Smooth muscle cell (in vitro differentiated cells): ENCODE data around the gene ARHGAP31. TPM values are rescaled to one million over a fixed set of nuclear protein-coding genes. Genes with fewer than 3 reads are reported as not detected.
A peak's percentile ranks its signal among the peaks of the same experiment; 100 is the strongest.

Experiments
- DNase-seq: peaks from one replicate; lab custom pipeline; 2025; ENCODE audit not compliant: unreplicated experiment; lab: John Stamatoyannopoulos, UW
- H2AFZ ChIP-seq: fragments of 200-600 bp; sonication (generic); 2 replicates; pipeline ENCODE4 v1.6.0; 2016; ENCODE audit warnings: antibody characterized with exemption, low read depth, mild to moderate bottlenecking
- H3F3A ChIP-seq: fragments of 200-600 bp; sonication (generic); 2 replicates; pipeline ENCODE4 v1.6.0; 2017; ENCODE audit warnings: antibody characterized with exemption, low read depth
- H3K27ac ChIP-seq: fragments of 200-600 bp; sonication (generic); 2 replicates; pipeline ENCODE4 v1.5.1; 2016; ENCODE audit warnings: low read depth, mild to moderate bottlenecking
- H3K27me3 ChIP-seq: fragments of 200-600 bp; sonication (generic); 2 replicates; pipeline ENCODE4 v1.6.1; 2016; ENCODE audit warnings: low read depth, mild to moderate bottlenecking
- H3K36me3 ChIP-seq: fragments of 200-600 bp; sonication (generic); 2 replicates; pipeline ENCODE4 v1.5.1; 2016; ENCODE audit warnings: low read depth
- H3K4me1 ChIP-seq: fragments of 200-600 bp; sonication (generic); 2 replicates; pipeline ENCODE4 v1.5.1; 2016; ENCODE audit warnings: low read depth
- H3K4me2 ChIP-seq: fragments of 200-600 bp; sonication (generic); 2 replicates; pipeline ENCODE4 v1.6.0; 2016; ENCODE audit warnings: mild to moderate bottlenecking
- H3K4me3 ChIP-seq: fragments of 200-600 bp; sonication (generic); 2 replicates; pipeline ENCODE4 v1.5.1; 2016; ENCODE audit warnings: mild to moderate bottlenecking
- H3K79me2 ChIP-seq: fragments of 200-600 bp; sonication (generic); 2 replicates; pipeline ENCODE4 v1.6.0; 2016; ENCODE audit warnings: low read depth, mild to moderate bottlenecking
- H3K9ac ChIP-seq: fragments of 200-600 bp; sonication (generic); 2 replicates; pipeline ENCODE4 v1.6.0; 2016; ENCODE audit warnings: low read depth
- H3K9me3 ChIP-seq: fragments of 200-600 bp; sonication (generic); replicated peaks from 2 replicates; pipeline ENCODE4 v1.5.1; 2016; ENCODE audit warnings: low read depth
- H4K20me1 ChIP-seq: fragments of 200-600 bp; sonication (generic); 2 replicates; pipeline ENCODE4 v1.6.0; 2016; ENCODE audit warnings: low read depth
- CTCF ChIP-seq: fragments of 200-600 bp; sonication (generic); IDR thresholded peaks from 2 replicates; pipeline ENCODE4 v1.5.1; 2017; ENCODE audit warnings: borderline replicate concordance, mild to moderate bottlenecking, antibody characterized with exemption; ENCODE audit not compliant: insufficient read depth, poor library complexity, severe bottlenecking
- WGBS: methylation state at CpG from one replicate; pipeline ENCODE4 v1.1.7; 2016; ENCODE audit warnings: low lambda C conversion rate; 5-methylcytosine and 5-hydroxymethylcytosine counted together
- polyA plus RNA-seq: library from polyadenylated mRNA; unstranded; fragments of >200 nt; fragmentation: Nextera tagmentation; extraction: Ambion mirVana; gene quantifications from 2 replicates; pipeline ENCODE4 v1.2.1, GENCODE V29; 2016
- total RNA-seq: library from RNA; depleted of rRNA; stranded (reverse); fragments of >200 nt; gene quantifications from 2 replicates; pipeline ENCODE4 v1.2.3, GENCODE V29; 2014

ARHGAP31 gene
- total and polyA plus RNA-seq, 2 experiments from 2014 or later, result 6.1 to 10.9 TPM

DNA sequence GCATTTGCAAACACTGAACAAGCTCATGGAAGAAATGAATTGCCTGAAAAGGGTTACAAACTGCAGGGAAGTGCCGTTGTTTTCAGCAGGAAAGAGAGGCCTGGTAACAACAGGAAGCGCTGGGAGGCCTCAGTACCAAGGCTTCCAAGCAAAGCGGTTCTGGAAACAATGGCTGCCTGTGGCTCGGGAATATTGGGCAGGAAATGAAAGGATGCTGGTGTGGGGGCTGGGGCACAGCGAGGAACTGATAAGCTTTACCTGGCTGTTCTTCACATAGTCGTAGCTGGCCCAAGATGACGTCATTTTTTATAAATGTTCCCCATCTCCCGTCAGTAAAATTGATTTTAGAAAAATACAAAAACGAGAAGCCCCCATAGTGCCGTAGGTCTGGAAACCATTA lies 55.9 kb downstream of the ARHGAP31 start:
- Histone ChIP-seq H3F3A (no peaks in the 10 kb centered on the region), H2AFZ (no peak overlapping the region), H4K20me1 (no peaks in the 10 kb centered on the region), H3K36me3 (no peaks in the 10 kb centered on the region), H3K79me2 (no peaks in the 10 kb centered on the region), H3K27me3 (no peaks in the 10 kb centered on the region), H3K27ac (no peak overlapping the region), H3K4me3 (no peak overlapping the region), H3K4me2 (peak overlapping the region; percentile 7), H3K9me3 (no peaks in the 10 kb centered on the region), H3K9ac (no peak overlapping the region), H3K4me1 (peaks cover 60% of the 10 kb centered on the region)
- DNase-seq, result no peak
- 42% methylated on average over 10 of the region's 10 CpGs for WGBS
- no peak for TF ChIP-seq CTCF

- Histone ChIP-seq H3K27me3 (no peaks in the 10 kb centered on the region), H2AFZ (no peak overlapping the region), H3K79me2 (no peaks in the 10 kb centered on the region), H4K20me1 (peaks cover 1% of the 10 kb centered on the region), H3K4me2 (no peak overlapping the region), H3K9me3 (no peaks in the 10 kb centered on the region), H3K4me1 (peaks cover 52% of the 10 kb centered on the region), H3K4me3 (no peak overlapping the region), H3F3A (no peaks in the 10 kb centered on the region), H3K9ac (no peak overlapping the region), H3K27ac (peak overlapping the region; percentile 83), H3K36me3 (no peaks in the 10 kb centered on the region)
- 77% methylated on average over 3 of the region's 3 CpGs for WGBS
- no peak for TF ChIP-seq CTCF
- DNase-seq, result no peak
Observed at GRCh38 chr3:119351581-119351980, 57.4 kb downstream of the ARHGAP31 start.

- H3F3A ChIP-seq, result no peaks in the 10 kb centered on the region
- DNase-seq, result no peak
- no peak overlapping the region for H2AFZ ChIP-seq
- H3K36me3 ChIP-seq, result no peaks in the 10 kb centered on the region
- H3K27me3 ChIP-seq, result no peaks in the 10 kb centered on the region
- H3K4me3 ChIP-seq, result no peak overlapping the region
- no peak for TF ChIP-seq CTCF
- 59% methylated on average over 4 of the region's 4 CpGs for WGBS
- no peaks in the 10 kb centered on the region for H3K9me3 ChIP-seq
- H4K20me1 ChIP-seq, result peaks cover 6% of the 10 kb centered on the region
- H3K79me2 ChIP-seq, result no peaks in the 10 kb centered on the region
- peak overlapping the region; percentile 32 for H3K9ac ChIP-seq
- H3K27ac ChIP-seq, result peak overlapping the region; percentile 83
- H3K4me1 ChIP-seq, result peaks cover 52% of the 10 kb centered on the region
- H3K4me2 ChIP-seq, result peak overlapping the region; percentile 36
Observed at GRCh38 chr3:119352034-119352609, 57.9 kb downstream of the ARHGAP31 start.
